ENCODE measurements around the gene IRF7.
"Not testable (repeated sequence)": the region's sequence is repeated elsewhere in the genome, so short reads cannot be mapped to it uniquely, and the experiment has no call there.

IRF7 gene

DNA sequence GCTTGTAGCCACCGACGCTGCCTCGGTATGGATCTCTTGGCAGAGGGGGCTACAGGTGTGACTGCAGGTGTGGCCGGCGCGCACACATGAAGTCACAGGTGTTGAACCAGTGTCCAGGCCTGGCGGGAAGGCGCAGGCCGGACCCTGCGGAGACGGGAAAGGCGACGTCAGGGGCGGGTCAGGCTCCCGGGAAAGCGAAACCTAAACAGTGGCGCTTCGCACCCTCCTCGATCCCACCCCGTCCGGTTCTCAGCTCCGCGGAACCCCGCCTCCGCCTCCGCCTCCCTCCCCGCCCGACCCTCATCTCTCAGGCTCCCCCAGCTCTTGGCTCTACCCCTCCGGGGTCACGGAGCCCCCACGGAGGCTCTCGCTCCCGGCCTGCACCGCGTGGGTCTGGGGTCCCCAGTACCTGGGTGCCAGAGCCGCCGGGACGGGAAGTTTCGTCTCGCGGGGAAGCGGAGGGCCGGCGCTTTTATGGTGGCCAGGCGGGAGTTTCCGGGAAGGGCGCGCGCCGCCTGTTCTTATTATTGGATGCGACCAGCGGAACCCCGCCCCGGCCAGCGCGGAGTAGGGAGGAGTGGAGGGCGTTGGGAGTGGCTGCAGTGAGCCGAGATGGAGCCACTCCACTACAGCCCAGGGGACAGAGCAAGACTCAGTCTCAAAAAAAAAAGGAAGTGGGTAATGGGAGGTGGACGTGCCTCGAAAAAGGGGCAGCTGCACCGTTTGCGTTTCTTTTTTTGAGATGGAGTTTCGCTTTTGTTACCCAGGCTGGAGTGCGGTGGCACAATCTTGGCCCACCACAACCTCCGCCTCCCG lies at the start of gene IRF7:
IRF7 (minus strand) TSS at position 447 of the 816 bp plus-strand sequence. CDS start 586 bp downstream, outside the sequence.
- peak; percentile 89 for DNase-seq (ENCODE audit: low spot score)

GRCh38 chr11:665062-665703 lies 49.4 kb upstream of the IRF7 start:
- no peak for DNase-seq (ENCODE audit: low spot score)

- peak; percentile 64 for DNase-seq (ENCODE audit: low spot score)
These were observed 47.0 kb upstream of the IRF7 start for GRCh38 chr11:662689-663274.

- DNase-seq (ENCODE audit: low spot score) = no peak
These were observed 45.1 kb upstream of the IRF7 start for GRCh38 chr11:660681-661444.

GRCh38 chr11:660281-660680 lies 44.5 kb upstream of the IRF7 start:
- no peak for DNase-seq (ENCODE audit: low spot score)

DNA sequence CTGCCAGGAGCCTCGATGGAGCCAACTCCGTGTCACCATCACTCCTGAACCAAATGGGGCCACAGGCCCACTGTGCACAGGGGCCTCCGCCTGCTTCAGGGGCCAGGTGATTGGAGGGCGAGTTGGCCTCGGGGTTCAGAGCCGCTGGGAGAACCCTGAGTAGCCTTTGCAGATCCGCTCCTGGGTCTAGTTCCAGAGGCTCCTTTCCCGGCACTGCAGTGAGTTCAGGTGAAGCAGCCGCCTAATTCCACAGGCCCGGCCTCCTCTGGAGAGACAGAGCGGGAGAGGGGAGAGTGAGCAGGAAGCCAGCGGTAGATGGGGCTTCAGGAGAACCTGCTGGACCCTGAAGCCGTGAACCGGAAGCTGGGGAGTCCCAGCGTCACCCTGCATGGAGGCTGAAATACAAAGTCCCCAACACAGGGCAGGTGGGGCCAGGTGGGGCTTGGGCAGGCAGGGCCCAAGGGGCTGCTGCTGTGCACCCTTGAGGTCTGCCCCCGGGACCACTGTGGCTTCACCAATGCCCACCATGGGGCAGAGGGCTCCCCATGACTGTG lies 43.9 kb upstream of the IRF7 start:
- DNase-seq (ENCODE audit: low spot score) = no peak

- DNase-seq (ENCODE audit: low spot score) = no peak
These were observed 42.0 kb upstream of the IRF7 start for GRCh38 chr11:657691-658126.

- DNase-seq (ENCODE audit: low spot score) = no peak
These were observed 41.1 kb upstream of the IRF7 start for GRCh38 chr11:656866-657265.

- DNase-seq (ENCODE audit: low spot score) = no peak
These were observed 40.7 kb upstream of the IRF7 start for GRCh38 chr11:656426-656825.

- no peak for DNase-seq (ENCODE audit: low spot score)
These were observed 39.4 kb upstream of the IRF7 start for GRCh38 chr11:655036-655726.

- not testable (repeated sequence) for DNase-seq (ENCODE audit: low spot score)
These were observed 38.7 kb upstream of the IRF7 start for GRCh38 chr11:654444-654843.

- no peak for DNase-seq (ENCODE audit: low spot score)
These were observed 38.1 kb upstream of the IRF7 start for GRCh38 chr11:653837-654236.

GRCh38 chr11:653136-653535 lies 37.4 kb upstream of the IRF7 start:
- not testable (repeated sequence) for DNase-seq (ENCODE audit: low spot score)

- no peak for DNase-seq (ENCODE audit: low spot score)
These were observed 34.7 kb upstream of the IRF7 start for GRCh38 chr11:650482-650881.

DNA sequence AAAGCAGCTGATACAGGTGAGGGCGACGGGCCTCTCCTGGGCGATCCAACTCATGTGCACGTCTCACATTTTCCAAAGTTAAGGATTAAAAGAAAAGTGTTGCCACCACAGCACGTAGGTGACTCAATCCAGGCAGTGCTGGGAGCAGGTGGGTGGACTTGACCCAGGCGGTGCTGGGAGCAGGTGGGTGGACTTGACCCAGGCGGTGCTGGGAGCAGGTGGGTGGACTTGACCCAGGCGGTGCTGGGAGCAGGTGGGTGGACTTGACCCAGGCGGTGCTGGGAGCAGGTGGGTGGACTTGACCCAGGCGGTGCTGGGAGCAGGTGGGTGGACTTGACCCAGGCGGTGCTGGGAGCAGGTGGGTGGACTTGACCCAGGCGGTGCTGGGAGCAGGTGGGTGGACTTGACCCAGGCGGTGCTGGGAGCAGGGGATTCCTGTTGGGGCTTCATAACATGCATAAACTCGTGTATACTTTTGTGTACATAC lies 32.0 kb upstream of the IRF7 start:
- not testable (repeated sequence) for DNase-seq (ENCODE audit: low spot score)

DNA sequence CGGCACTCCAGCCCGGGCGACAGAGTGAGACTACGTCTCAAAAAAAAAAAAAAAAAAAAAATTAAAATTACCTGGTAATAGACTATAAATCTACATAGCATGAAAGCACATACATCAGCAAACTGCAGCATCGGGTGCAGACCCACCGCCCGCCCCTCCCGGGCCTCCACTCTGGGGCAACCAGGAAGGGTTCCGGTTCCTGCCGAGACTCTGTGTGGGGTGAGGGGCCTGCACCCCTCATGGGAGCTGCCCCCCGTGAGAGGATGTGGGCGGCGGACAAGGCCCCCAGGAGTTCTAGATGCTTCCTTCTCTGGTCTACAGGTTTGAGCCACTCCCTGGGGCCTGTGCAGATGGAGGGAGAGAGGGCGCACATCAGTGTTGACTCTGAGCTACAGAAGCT lies 30.5 kb upstream of the IRF7 start:
- no peak for DNase-seq (ENCODE audit: low spot score)

DNA sequence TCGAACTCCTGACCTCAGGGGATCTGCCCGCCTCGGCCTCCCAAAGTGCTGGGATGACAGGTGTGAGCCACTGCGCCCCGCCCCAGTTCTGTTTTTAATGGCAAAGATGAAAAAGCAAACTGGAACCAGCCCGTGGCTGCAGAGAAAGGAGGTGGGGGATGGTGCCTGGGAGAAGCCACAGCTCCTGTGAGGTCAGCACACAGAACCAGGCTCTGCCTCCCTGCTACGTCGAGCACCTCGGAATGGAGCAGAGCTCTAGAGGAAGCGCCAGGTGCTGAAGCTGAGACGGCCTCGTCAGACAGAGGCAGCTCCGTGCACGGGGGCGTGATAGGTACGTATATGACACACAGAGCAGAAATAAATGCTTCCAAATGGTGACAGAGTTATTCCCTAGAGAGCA lies 29.8 kb upstream of the IRF7 start:
- DNase-seq (ENCODE audit: low spot score) = no peak

DNA sequence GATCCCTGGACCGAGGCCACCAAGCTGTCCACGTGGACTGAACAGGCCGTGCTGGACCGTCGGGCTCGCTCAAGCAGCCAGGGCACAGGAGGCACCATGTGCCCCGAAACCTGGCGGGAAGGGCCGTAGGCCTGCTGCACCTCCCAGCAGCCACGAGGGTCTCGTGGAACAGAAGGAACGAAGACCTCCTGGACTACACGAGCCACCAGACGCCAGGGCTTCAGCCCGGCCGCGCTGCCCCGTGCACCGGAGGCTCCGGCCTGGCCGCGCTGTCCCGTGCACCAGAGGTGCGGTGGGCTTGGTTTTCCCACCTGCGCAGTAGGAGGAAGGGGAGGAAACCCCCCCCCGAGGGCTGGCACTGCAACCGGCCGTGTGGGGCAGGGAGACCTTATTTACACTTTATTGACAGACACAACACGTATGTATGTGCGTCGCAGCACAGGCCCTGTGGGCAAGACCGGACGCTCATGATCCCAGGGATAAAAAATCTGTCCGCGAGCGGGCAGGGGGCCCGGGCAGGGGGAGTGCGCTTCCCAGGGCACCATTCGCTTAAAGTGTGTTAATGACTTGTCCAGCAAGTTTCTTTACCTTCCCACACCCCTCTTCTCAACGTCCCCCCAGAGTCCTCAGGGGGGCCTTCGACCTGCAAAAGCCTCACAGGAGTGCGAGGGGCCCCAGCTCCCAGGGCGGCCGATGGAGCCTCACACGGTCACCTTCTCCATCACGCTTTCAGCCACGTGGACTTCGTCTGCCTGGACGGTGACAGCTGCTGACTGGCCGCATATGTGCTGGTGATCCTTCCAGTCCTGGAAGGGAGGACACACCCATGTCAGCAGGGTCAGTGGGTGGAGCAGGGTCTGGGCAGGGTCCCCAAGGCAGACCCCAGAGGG lies 28.3 kb upstream of the IRF7 start:
- no peak for DNase-seq (ENCODE audit: low spot score)

GRCh38 chr11:643366-643765 lies 27.6 kb upstream of the IRF7 start:
- no peak for DNase-seq (ENCODE audit: low spot score)

DNA sequence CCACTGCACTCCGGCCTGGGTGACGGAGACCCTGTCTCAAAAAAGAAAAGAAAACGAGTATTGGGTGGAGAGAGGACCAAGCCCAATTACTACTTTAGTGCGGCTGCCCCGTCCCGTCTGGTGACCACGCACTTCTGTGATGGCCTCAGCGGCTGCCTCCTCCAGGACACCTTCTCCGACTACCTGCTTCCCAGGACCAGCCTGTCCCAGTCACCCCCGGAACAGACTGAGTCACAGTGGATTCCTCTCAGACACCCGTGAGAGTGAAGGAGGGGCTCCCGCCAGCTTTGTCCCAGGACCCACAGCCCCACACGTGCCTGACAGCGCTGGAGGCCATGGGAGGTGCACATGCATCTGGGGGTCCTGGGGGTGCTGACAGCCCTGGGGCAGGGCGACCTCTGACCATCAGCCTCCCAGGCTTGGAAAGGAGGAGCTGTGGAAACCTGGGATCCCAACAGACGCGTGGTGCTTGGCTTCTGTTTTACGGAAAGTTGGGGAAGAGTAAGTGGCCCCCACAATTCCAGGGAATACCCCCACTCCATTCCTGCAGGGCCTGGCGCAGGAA lies 26.1 kb upstream of the IRF7 start:
- DNase-seq (ENCODE audit: low spot score) = no peak
